ENCODE results near the gene CHST3. TPM values are rescaled to one million over a fixed set of nuclear protein-coding genes. Genes with fewer than 3 reads are reported as not detected.

Gene CHST3
- total and polyA plus RNA-seq, 2 experiments from 2014 or later = 1.9 to 22.5 TPM

GRCh38 chr10:72037811-72038210 is 73.6 kb downstream of the CHST3 start:
- H3K9me3 ChIP-seq (ENCODE audit: low read depth) = no peaks in the 10 kb centered on the region
- no peaks in the 10 kb centered on the region for H3K27me3 ChIP-seq
- no peak overlapping the region for H3K4me3 ChIP-seq
- no peak for DNase-seq (ENCODE audit: low read depth in 1 of 2, low spot score in 1 of 2)
- TF ChIP-seq CTCF (IDR thresholded peaks at IDR 0.05; ENCODE audit: low read depth, low read length) = no peak
- no peaks in the 10 kb centered on the region for H3K4me1 ChIP-seq (ENCODE audit: low read depth)
- no peaks in the 10 kb centered on the region for H3K36me3 ChIP-seq
- no peak overlapping the region for H3K27ac ChIP-seq

GRCh38 chr10:72038458-72039001 is 74.3 kb downstream of the CHST3 start:
- no peaks in the 10 kb centered on the region for H3K4me1 ChIP-seq (ENCODE audit: low read depth)
- no peak overlapping the region for H3K27ac ChIP-seq
- H3K4me3 ChIP-seq = no peak overlapping the region
- no peak for DNase-seq (ENCODE audit: low read depth in 1 of 2, low spot score in 1 of 2)
- TF ChIP-seq CTCF (IDR thresholded peaks at IDR 0.05; ENCODE audit: low read depth, low read length) = no peak
- no peaks in the 10 kb centered on the region for H3K9me3 ChIP-seq (ENCODE audit: low read depth)
- no peaks in the 10 kb centered on the region for H3K27me3 ChIP-seq
- H3K36me3 ChIP-seq = no peaks in the 10 kb centered on the region

- H3K27ac ChIP-seq = no peak overlapping the region
- H3K27me3 ChIP-seq = no peaks in the 10 kb centered on the region
- H3K36me3 ChIP-seq = no peaks in the 10 kb centered on the region
- no peak for DNase-seq (ENCODE audit: low read depth in 1 of 2, low spot score in 1 of 2)
- no peak for TF ChIP-seq CTCF (IDR thresholded peaks at IDR 0.05; ENCODE audit: low read depth, low read length)
- H3K4me1 ChIP-seq (ENCODE audit: low read depth) = no peaks in the 10 kb centered on the region
- H3K9me3 ChIP-seq (ENCODE audit: low read depth) = no peaks in the 10 kb centered on the region
- no peak overlapping the region for H3K4me3 ChIP-seq
Observed at GRCh38 chr10:72039377-72039776, 75.2 kb downstream of the CHST3 start.

- TF ChIP-seq CTCF (IDR thresholded peaks at IDR 0.05; ENCODE audit: low read depth, low read length) = no peak
- no peaks in the 10 kb centered on the region for H3K4me1 ChIP-seq (ENCODE audit: low read depth)
- H3K27ac ChIP-seq = no peak overlapping the region
- DNase-seq (ENCODE audit: low read depth in 1 of 2, low spot score in 1 of 2) = no peak
- H3K36me3 ChIP-seq = no peaks in the 10 kb centered on the region
- no peak overlapping the region for H3K4me3 ChIP-seq
- H3K9me3 ChIP-seq (ENCODE audit: low read depth) = no peaks in the 10 kb centered on the region
- no peaks in the 10 kb centered on the region for H3K27me3 ChIP-seq
Observed at GRCh38 chr10:72041491-72041890, 77.3 kb downstream of the CHST3 start.

GRCh38 chr10:72043016-72043834 is 79.0 kb downstream of the CHST3 start:
- TF ChIP-seq CTCF (IDR thresholded peaks at IDR 0.05; ENCODE audit: low read depth, low read length) = no peak
- DNase-seq (ENCODE audit: low read depth in 1 of 2, low spot score in 1 of 2) = no peak
- no peak overlapping the region for H3K27ac ChIP-seq
- H3K9me3 ChIP-seq (ENCODE audit: low read depth) = no peaks in the 10 kb centered on the region
- H3K4me3 ChIP-seq = no peak overlapping the region
- no peaks in the 10 kb centered on the region for H3K36me3 ChIP-seq
- H3K27me3 ChIP-seq = no peaks in the 10 kb centered on the region
- H3K4me1 ChIP-seq (ENCODE audit: low read depth) = no peaks in the 10 kb centered on the region
